Stimulated activated CD4-positive, alpha-beta T cell treated with anti-CD3 and anti-CD28 coated beads, Interleukin-15, amount 100 ng/mL, for 24 hours (primary cell): ENCODE results near the gene TARS2.
A peak's percentile ranks its signal among the peaks of the same experiment; 100 is the strongest.

Source experiments
- DNase-seq: peaks from one replicate; pipeline ENCODE4 v3.0.0-alpha.2; 2020

Gene TARS2

DNA sequence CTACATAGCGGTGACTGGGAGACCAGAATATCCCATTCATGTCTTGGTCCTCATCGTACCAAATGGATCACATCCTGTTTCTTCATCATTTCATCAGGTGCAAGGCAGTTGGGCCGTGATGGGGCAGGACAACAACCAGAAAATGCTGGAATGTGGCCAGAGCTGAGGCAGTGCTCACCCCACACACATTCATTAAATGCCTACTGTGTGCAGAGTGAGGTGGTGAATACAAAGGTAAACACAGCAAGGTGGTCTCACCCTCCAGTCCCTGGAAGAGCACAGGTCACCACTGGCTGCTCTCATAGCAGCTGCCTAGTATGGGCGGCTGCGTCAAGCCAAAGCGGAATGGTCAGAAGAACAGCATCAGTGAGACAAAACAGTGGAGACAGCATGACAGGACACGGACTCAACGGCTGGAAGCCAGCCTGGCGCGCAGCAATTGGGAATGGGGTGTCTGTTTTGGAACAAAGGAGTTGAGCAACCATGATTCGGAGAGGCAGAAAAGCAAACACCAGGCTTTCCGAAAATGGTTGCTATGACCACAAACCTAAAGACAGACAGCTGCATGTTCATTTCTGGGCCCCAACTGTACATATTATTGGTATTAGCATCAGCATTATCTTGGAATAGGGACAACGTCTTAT is 56.4 kb downstream of the TARS2 start:
- DNase-seq, result no peak

- DNase-seq, result no peak
Measured at GRCh38 chr1:150544204-150544603, 57.0 kb downstream of the TARS2 start.

GRCh38 chr1:150545486-150546032 is 58.3 kb downstream of the TARS2 start:
- DNase-seq, result no peak

GRCh38 chr1:150546294-150546937 is 59.2 kb downstream of the TARS2 start:
- no peak for DNase-seq

- DNase-seq, result no peak
Measured at GRCh38 chr1:150548324-150548631, 61.1 kb downstream of the TARS2 start.

GRCh38 chr1:150548632-150549495 is 61.6 kb downstream of the TARS2 start, which contains the start of gene ADAMTSL4:
Gene ADAMTSL4, plus strand, starts transcription at chr1:150549408. Its CDS starts 2,881 bp downstream, at chr1:150552289.
- DNase-seq, result peak; percentile 60

GRCh38 chr1:150549496-150550221 is 62.4 kb downstream of the TARS2 start:
- no peak for DNase-seq

- no peak for DNase-seq
Measured at GRCh38 chr1:150550222-150551050, 63.2 kb downstream of the TARS2 start.

- DNase-seq, result peak; percentile 33
Measured at GRCh38 chr1:150551051-150551783, 64.0 kb downstream of the TARS2 start.

GRCh38 chr1:150551784-150552127 is 64.5 kb downstream of the TARS2 start:
- DNase-seq, result no peak

GRCh38 chr1:150552128-150552910 is 65.1 kb downstream of the TARS2 start:
- DNase-seq, result peak; percentile 41

DNA sequence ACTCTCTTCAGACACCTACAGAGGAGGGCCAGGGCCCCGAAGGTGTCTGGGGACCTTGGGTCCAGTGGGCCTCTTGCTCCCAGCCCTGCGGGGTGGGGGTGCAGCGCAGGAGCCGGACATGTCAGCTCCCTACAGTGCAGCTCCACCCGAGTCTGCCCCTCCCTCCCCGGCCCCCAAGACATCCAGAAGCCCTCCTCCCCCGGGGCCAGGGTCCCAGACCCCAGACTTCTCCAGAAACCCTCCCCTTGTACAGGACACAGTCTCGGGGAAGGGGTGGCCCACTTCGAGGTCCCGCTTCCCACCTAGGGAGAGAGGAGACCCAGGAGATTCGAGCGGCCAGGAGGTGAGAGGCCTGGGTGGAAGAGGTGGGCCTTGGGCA is 65.7 kb downstream of the TARS2 start:
- DNase-seq, result no peak

GRCh38 chr1:150553392-150554085 is 66.3 kb downstream of the TARS2 start:
- DNase-seq, result no peak

DNA sequence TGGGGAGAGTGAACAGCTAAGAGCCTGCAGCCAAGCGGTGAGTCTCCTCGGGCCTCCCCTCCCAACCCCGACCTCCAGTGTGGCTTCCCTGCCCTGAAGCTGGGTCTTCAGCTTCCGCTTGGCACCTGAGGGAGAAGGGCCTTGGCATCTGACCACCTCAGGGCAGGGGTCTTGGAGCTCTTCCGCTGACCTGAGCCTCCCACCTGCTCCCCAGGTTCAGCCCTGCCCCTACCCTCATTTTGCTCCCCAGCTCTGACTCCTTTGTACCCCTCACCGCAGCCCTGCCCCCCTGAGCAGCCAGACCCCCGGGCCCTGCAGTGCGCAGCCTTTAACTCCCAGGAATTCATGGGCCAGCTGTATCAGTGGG is 66.8 kb downstream of the TARS2 start:
- DNase-seq, result no peak

GRCh38 chr1:150555198-150555970 is 68.2 kb downstream of the TARS2 start:
- DNase-seq, result no peak

- DNase-seq, result no peak
Measured at GRCh38 chr1:150555971-150556865, 69.0 kb downstream of the TARS2 start.

DNA sequence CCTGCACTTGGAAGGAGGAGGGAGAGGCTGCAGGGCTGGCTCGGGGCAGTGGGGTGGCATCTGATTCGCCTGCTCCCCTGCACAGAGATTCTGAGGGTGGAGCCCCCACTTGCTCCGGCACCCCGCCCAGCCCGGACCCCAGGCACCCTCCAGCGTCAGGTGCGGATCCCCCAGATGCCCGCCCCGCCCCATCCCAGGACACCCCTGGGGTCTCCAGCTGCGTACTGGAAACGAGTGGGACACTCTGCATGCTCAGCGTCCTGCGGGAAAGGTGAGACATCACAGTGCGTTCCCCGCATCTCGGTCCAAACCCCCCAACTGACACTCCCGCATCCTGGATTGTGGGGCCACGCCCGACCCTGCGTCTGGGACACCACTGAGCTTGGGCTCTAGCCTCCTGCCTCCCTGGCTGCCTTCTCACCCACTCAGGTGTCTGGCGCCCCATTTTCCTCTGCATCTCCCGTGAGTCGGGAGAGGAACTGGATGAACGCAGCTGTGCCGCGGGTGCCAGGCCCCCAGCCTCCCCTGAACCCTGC is 69.9 kb downstream of the TARS2 start:
- DNase-seq, result no peak
